A673 (cell line): Measurements from ENCODE around the gene DFFB. TPM values are rescaled to one million over a fixed set of nuclear protein-coding genes. Genes with fewer than 3 reads are reported as not detected.

Experiments
- BruUV-seq: library from RNA; stranded (reverse); fragments of 400-500 nt; replicated peaks from 2 replicates; lab custom pipeline; 2021; lab: Mats Ljungman, UMichigan
- CTCF ChIA-PET: fragments of 300-600 bp; sonication (Branson Sonifier 250); formaldehyde crosslinking; loops from one replicate; lab custom pipeline; 2022; ENCODE audit warnings: antibody characterized with exemption; lab: Charles Lee
- POLR2A ChIA-PET: fragments of 300-600 bp; sonication (Branson Sonifier 250); formaldehyde crosslinking; loops from one replicate; lab custom pipeline; 2022; ENCODE audit warnings: antibody characterized with exemption; ENCODE audit not compliant: low non-redundant PET; lab: Charles Lee
- DNase-seq: peaks from one replicate; pipeline ENCODE4 v3.0.0-alpha.2; 2015; ENCODE audit warnings: low spot score
- H3K27ac ChIP-seq: fragments of 200-600 bp; sonication (generic); 2 replicates; pipeline ENCODE4 v1.5.1; 2016; ENCODE audit warnings: mixed run types, low read depth, mild to moderate bottlenecking, mixed read lengths, antibody characterized with exemption, low read length; ENCODE audit not compliant: poor library complexity, severe bottlenecking
- H3K27me3 ChIP-seq: fragments of 200-600 bp; sonication (generic); replicated peaks from 2 replicates; pipeline ENCODE4 v1.6.1; 2017; ENCODE audit warnings: mixed run types, low read depth, mild to moderate bottlenecking, mixed read lengths, antibody characterized with exemption, low read length; ENCODE audit not compliant: insufficient read depth, poor library complexity
- H3K36me3 ChIP-seq: fragments of 200-600 bp; sonication (generic); 2 replicates; pipeline ENCODE4 v1.6.1; 2016; ENCODE audit warnings: mixed run types, mild to moderate bottlenecking, mixed read lengths, antibody characterized with exemption, low read length; ENCODE audit not compliant: insufficient read depth, poor library complexity, severe bottlenecking
- H3K4me1 ChIP-seq: fragments of 200-600 bp; sonication (generic); 2 replicates; pipeline ENCODE4 v1.6.1; 2017; ENCODE audit warnings: mixed run types, mild to moderate bottlenecking, mixed read lengths, antibody characterized with exemption, low read length; ENCODE audit not compliant: insufficient read depth, poor library complexity, severe bottlenecking
- H3K4me3 ChIP-seq: fragments of 200-600 bp; sonication (generic); 2 replicates; pipeline ENCODE4 v1.5.1; 2016; ENCODE audit warnings: low read depth, mixed run types, mild to moderate bottlenecking, mixed read lengths, low read length; ENCODE audit not compliant: poor library complexity, severe bottlenecking
- H3K9me3 ChIP-seq: fragments of 200-600 bp; sonication (generic); 2 replicates; pipeline ENCODE4 v1.6.1; 2016; ENCODE audit warnings: mixed run types, low read depth, mild to moderate bottlenecking, mixed read lengths, antibody characterized with exemption, low read length; ENCODE audit not compliant: poor library complexity, severe bottlenecking
- CTCF ChIP-seq: fragments of 300-800, 200-600 bp; sonication (generic); conservative IDR thresholded peaks from 2 replicates; pipeline ENCODE4 v1.5.1; 2017; ENCODE audit warnings: low read depth, mild to moderate bottlenecking, antibody characterized with exemption, low read length, moderate library complexity, mixed read lengths
- EZH2 ChIP-seq: fragments of 200-600 bp; sonication (generic); IDR thresholded peaks from 2 replicates; pipeline ENCODE4 v1.6.1; 2017; ENCODE audit warnings: borderline replicate concordance, low read depth, mild to moderate bottlenecking, mixed read lengths, antibody characterized with exemption, low read length; ENCODE audit not compliant: poor library complexity, severe bottlenecking
- intact Hi-C: fragments of 100-400 bp; cut with micrococcal nuclease; formaldehyde crosslinking; loops from one replicate; pipeline ENCODE4 v1.10.0; 2022; ENCODE audit not compliant: unreplicated experiment
- total RNA-seq: library from RNA; stranded (reverse); gene quantifications from 2 replicates; pipeline ENCODE4 v1.2.3, GENCODE V29; 2021

DFFB gene
- total RNA-seq, 1 experiment from 2014 or later = 8.9 TPM

- intact Hi-C loops = no loop called here
- ChIA-PET CTCF (no interaction called here), POLR2A (no interaction called here)
- no peak for TF ChIP-seq CTCF
- no peak for TF ChIP-seq EZH2
- no peaks in the 10 kb centered on the region for H3K27me3 ChIP-seq
- no peak for DNase-seq
- no TSS peak for BruUV-seq
- peaks cover 2% of the 10 kb centered on the region for H3K9me3 ChIP-seq
- H3K4me1 ChIP-seq = no peaks in the 10 kb centered on the region
- H3K27ac ChIP-seq = no peak overlapping the region
- peaks cover 40% of the 10 kb centered on the region for H3K36me3 ChIP-seq
- no peak overlapping the region for H3K4me3 ChIP-seq
Measured at GRCh38 chr1:3893190-3893589, 35.9 kb downstream of the DFFB start.

- no peak for TF ChIP-seq CTCF
- TF ChIP-seq EZH2 = no peak
- Histone ChIP-seq H3K4me3 (no peak overlapping the region), H3K9me3 (peaks cover 10% of the 10 kb centered on the region), H3K27ac (no peak overlapping the region), H3K36me3 (peaks cover 33% of the 10 kb centered on the region), H3K27me3 (no peaks in the 10 kb centered on the region), H3K4me1 (no peaks in the 10 kb centered on the region)
- DNase-seq = no peak
- POLR2A ChIA-PET = no interaction called here
- intact Hi-C loops = no loop called here
- BruUV-seq = no TSS peak
- CTCF ChIA-PET = no interaction called here
Measured at GRCh38 chr1:3894626-3895278, 37.5 kb downstream of the DFFB start.

GRCh38 chr1:3895279-3895950 is 38.1 kb downstream of the DFFB start:
- TF ChIP-seq EZH2 (no peak), CTCF (no peak)
- Histone ChIP-seq H3K9me3 (peaks cover 10% of the 10 kb centered on the region), H3K27ac (no peak overlapping the region), H3K27me3 (no peaks in the 10 kb centered on the region), H3K36me3 (peaks cover 27% of the 10 kb centered on the region), H3K4me1 (no peaks in the 10 kb centered on the region), H3K4me3 (no peak overlapping the region)
- POLR2A ChIA-PET = no interaction called here
- DNase-seq = no peak
- no TSS peak for BruUV-seq
- CTCF ChIA-PET = no interaction called here
- intact Hi-C loops = no loop called here
